Activated CD8-positive, alpha-beta memory T cell treated with anti-CD3 and anti-CD28 coated beads, Interleukin-2, amount 10 ng/mL, durations not matched to agents 7 days and 5 days (primary cell): ENCODE results near the gene ZBTB18. TPM values are rescaled to one million over a fixed set of nuclear protein-coding genes. Genes with fewer than 3 reads are reported as not detected.

Source experiments
- ATAC-seq: fragments of 150-1000 bp; cut with Tn5 transposase; one replicate; pipeline ENCODE4 v1.10.0; 2021; ENCODE audit warnings: moderate library complexity
- CTCF ChIA-PET: fragments of 350-600 bp; sonication (Branson Sonifier 250); formaldehyde crosslinking; loops from one replicate; lab custom pipeline; 2021; ENCODE audit warnings: antibody characterized with exemption; lab: Charles Lee
- DNase-seq: peaks from one replicate; pipeline ENCODE4 v3.0.0-alpha.2; 2020
- H3K27ac Mint-ChIP-seq: one replicate; pipeline ENCODE4 v1.8.0; 2021; ENCODE audit warnings: mild to moderate bottlenecking, mixed read lengths
- H3K27me3 Mint-ChIP-seq: one replicate; pipeline ENCODE4 v1.8.0; 2021; ENCODE audit warnings: mixed read lengths
- H3K36me3 Mint-ChIP-seq: one replicate; pipeline ENCODE4 v1.8.0; 2021; ENCODE audit warnings: mild to moderate bottlenecking, mixed read lengths
- H3K4me1 Mint-ChIP-seq: one replicate; pipeline ENCODE4 v1.8.0; 2021; ENCODE audit warnings: mixed read lengths
- H3K4me3 Mint-ChIP-seq: one replicate; pipeline ENCODE4 v1.8.0; 2021; ENCODE audit warnings: mild to moderate bottlenecking, moderate library complexity, mixed read lengths
- H3K9me3 Mint-ChIP-seq: one replicate; pipeline ENCODE4 v1.8.0; 2022; ENCODE audit warnings: low read depth, mixed read lengths
- total RNA-seq, 2 experiments: library from RNA; stranded (reverse); gene quantifications; one replicate each; pipeline ENCODE4 v1.2.3, GENCODE V29; 2021

Gene ZBTB18
- total RNA-seq, 2 experiments from 2014 or later, result 6.3 TPM

DNA sequence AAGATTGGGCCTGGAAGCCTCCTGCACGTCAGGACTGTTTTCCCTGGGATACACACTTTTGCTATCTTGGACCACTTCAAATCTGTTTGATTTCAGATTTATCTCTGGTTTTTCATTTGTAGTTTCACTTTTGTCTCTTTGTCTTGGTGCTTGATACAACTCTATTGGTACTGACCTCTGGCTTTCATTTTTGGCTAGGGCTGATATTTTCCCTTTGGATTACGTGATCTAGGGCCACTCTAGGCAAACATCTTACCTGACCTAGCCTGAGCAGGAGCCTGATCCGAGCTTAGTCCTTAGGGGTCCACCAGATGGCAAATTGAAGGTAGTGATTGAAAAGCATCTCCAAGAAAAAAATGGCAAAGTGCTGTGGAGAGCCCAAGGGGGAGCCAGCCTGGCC is 39.6 kb downstream of the ZBTB18 start:
- Mint-ChIP-seq H3K9me3 (no peaks in the 10 kb centered on the region), H3K4me1 (no peaks in the 10 kb centered on the region), H3K36me3 (no peaks in the 10 kb centered on the region), H3K4me3 (no peak overlapping the region), H3K27ac (no peak overlapping the region), H3K27me3 (peaks cover 3% of the 10 kb centered on the region)
- CTCF ChIA-PET, result interaction anchor here (0.6 kb wide), 1 partner anchor 305 kb away, joined by 4 read pairs; no protein-coding TSS in a partner anchor
- DNase-seq (no peak), ATAC-seq (no peak)

DNA sequence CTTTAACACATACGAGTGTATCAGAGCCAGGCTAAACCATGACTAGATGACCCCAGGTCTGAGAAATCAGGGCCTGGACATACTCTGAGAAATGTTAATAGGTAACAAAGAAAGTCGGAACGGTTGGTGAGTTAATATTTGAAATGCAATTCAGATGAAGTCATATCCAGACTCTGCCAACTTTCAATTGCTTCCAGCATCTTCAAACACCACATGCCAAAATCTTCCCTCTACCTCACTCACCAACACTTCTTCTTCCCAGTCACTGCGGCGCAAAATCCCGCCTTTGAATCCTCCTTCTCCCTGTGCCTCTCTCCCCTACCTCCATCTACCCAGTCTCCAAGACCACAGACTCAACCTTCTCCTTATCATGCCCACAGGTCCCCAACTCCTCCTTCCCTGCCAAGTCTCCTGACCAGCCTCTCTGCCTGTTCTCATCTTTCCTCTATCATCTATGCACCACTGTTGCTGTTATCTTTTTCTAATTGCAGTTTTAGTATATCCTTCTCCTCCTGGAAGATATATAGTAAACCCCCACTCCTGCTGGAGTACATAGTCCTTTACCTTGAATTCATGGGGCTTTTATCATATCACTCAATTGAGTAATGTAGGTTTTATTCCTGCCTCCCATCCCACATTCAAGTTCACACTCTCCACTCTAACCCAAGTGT is 41.3 kb downstream of the ZBTB18 start:
- DNase-seq (no peak), ATAC-seq (no peak)
- no peaks in the 10 kb centered on the region for H3K4me1 Mint-ChIP-seq
- no peak overlapping the region for H3K27ac Mint-ChIP-seq
- no peak overlapping the region for H3K4me3 Mint-ChIP-seq
- no peaks in the 10 kb centered on the region for H3K36me3 Mint-ChIP-seq
- H3K27me3 Mint-ChIP-seq, result peaks cover 3% of the 10 kb centered on the region
- CTCF ChIA-PET, result no interaction called here
- H3K9me3 Mint-ChIP-seq, result no peaks in the 10 kb centered on the region

DNA sequence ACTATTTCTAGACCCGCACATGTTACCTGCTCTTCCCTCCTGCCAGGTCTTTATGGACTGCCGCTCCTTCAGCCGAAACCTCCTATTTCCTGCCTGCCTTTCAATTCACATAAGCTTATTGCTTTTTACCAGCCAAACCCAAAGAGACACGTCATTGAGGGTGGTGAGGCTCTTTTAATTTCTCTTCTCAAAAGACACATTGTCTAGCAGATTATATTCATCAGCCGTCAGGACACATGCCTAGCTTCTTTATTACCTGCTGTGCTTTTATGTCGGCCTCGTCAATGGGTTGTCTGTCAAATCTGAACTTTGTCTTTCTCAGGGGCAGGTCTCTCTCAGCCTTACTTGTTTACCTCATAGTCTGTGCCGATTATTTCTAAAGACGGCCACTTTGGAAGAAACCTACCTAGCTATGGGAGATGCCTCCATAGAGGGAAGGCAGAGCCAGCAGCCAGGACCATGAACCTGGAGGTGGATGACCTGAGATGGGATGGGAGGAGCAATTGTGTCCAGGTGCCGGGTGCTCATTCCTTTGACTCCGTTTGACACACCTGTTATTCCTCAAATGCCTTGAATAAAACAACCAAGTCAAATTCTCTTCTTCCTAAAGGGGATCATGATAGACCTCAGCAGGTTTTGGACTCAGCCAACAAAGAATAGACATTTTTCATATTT is 42.0 kb downstream of the ZBTB18 start:
- CTCF ChIA-PET, result no interaction called here

DNA sequence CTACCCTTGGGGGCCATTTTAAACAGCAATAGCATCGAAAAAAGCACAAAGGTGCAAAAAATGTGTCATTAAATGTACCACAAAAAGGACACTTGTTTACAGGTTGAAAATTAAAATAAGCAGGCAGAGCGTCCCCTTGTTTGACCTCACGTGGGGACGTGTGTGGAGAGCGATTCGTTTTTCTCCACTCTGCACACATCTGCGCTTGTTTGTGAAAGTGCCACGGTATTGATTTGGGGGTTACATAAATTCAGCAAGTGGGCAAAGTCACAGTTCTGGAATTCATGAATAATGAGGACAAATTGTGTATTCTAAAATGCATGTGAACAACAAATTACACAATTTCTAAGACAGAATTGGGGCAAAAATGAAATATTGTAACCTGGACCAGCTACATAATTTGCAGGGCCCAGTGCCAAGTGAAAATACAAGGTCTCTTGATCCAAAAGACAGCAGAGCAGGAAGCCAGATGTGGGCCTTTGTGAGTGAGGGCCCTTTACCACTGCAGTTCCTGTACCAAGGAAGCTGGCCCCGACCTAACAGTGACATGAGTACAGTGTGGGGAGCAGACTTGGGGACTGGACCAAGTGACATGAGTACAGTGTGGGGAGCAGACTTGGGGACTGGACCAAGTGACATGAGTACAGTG is 43.9 kb downstream of the ZBTB18 start:
- no peaks in the 10 kb centered on the region for H3K36me3 Mint-ChIP-seq
- no peak for DNase-seq
- H3K27ac Mint-ChIP-seq, result no peak overlapping the region
- no peaks in the 10 kb centered on the region for H3K4me1 Mint-ChIP-seq
- ATAC-seq, result no peak
- H3K4me3 Mint-ChIP-seq, result no peak overlapping the region
- no peaks in the 10 kb centered on the region for H3K9me3 Mint-ChIP-seq
- CTCF ChIA-PET, result no interaction called here
- peaks cover 11% of the 10 kb centered on the region for H3K27me3 Mint-ChIP-seq

More for the DNA sequence above, 42.0 kb downstream of the ZBTB18 start:
- H3K27ac Mint-ChIP-seq, result no peak overlapping the region
- no peaks in the 10 kb centered on the region for H3K9me3 Mint-ChIP-seq
- ATAC-seq (no peak), DNase-seq (no peak)
- H3K27me3 Mint-ChIP-seq, result peaks cover 3% of the 10 kb centered on the region
- no peaks in the 10 kb centered on the region for H3K4me1 Mint-ChIP-seq
- H3K4me3 Mint-ChIP-seq, result no peak overlapping the region
- H3K36me3 Mint-ChIP-seq, result no peaks in the 10 kb centered on the region

DNA sequence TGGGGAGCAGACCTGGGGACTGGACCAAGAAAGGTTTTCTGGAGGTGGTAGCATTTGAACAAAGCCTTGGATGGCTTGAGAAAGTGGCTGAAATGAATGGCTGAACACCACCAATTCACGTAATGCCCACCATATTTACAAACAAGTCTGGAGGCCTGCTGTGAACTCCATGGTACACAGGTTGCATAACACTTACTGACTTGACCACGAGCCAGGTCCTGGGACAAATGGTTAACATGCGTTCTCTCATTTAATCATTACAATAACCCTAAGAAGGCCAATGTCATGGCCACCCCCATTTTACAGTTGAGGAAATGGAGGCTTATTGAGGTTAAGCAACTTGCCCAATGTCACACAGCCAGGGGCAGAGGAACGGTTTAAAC is 44.4 kb downstream of the ZBTB18 start:
- Mint-ChIP-seq H3K4me3 (no peak overlapping the region), H3K4me1 (no peaks in the 10 kb centered on the region), H3K36me3 (no peaks in the 10 kb centered on the region), H3K27me3 (peaks cover 15% of the 10 kb centered on the region), H3K9me3 (no peaks in the 10 kb centered on the region), H3K27ac (no peak overlapping the region)
- no peak for ATAC-seq
- CTCF ChIA-PET, result no interaction called here
- DNase-seq, result no peak

DNA sequence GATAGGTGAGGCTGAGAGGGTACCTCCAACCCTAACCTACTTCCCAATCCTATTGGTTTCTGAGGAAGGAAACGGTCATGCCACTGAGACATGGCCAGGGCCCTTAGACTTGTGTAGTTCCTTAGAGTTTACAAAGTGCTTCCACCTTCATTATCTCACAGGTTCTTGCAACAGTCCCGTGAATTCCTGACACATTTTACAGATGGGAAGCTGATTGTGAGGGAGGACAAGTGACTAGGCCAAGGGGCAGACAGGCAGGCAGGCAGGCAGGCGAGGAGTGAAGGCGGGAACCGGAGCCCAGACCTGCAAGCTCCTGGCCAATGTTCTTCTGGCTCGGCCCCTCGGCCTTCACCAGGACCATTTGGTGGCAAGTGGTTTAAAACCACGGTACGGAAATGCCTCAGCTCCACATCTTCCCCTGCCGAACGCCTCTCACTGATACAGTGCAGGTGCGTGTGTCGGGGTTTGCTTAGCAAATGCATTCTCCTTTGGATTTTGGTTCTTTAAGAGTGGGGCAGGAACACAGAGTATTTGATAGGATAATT is 45.1 kb downstream of the ZBTB18 start:
- Mint-ChIP-seq H3K4me3 (no peak overlapping the region), H3K27me3 (peaks cover 21% of the 10 kb centered on the region), H3K9me3 (no peaks in the 10 kb centered on the region), H3K4me1 (peaks cover 5% of the 10 kb centered on the region), H3K36me3 (no peaks in the 10 kb centered on the region), H3K27ac (no peak overlapping the region)
- DNase-seq (no peak), ATAC-seq (no peak)
- CTCF ChIA-PET, result no interaction called here

DNA sequence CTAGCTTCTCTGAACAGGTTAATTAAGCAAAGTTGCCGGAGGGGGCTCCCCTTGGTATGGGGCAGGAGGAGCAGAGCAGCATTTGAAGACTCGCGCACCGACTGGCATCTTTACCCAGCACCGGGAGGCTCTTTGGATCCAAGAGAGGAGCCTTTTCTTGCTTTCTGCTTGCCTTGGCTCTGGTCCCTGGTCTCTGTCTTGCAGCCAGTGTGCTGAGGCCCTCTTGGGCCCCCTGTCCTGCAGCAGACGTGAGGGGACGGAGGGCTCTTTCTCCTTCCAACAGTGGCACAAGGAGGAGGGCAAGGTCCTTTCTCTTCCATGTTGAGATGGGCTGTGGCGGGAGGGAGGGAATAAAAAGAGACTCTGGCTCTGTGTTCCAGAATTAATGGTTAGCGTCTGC is 45.6 kb downstream of the ZBTB18 start:
- no peak overlapping the region for H3K4me3 Mint-ChIP-seq
- CTCF ChIA-PET, result no interaction called here
- no peaks in the 10 kb centered on the region for H3K36me3 Mint-ChIP-seq
- DNase-seq, result no peak
- H3K27me3 Mint-ChIP-seq, result peaks cover 24% of the 10 kb centered on the region
- H3K4me1 Mint-ChIP-seq, result peaks cover 5% of the 10 kb centered on the region
- no peaks in the 10 kb centered on the region for H3K9me3 Mint-ChIP-seq
- H3K27ac Mint-ChIP-seq, result no peak overlapping the region
- ATAC-seq, result no peak

DNA sequence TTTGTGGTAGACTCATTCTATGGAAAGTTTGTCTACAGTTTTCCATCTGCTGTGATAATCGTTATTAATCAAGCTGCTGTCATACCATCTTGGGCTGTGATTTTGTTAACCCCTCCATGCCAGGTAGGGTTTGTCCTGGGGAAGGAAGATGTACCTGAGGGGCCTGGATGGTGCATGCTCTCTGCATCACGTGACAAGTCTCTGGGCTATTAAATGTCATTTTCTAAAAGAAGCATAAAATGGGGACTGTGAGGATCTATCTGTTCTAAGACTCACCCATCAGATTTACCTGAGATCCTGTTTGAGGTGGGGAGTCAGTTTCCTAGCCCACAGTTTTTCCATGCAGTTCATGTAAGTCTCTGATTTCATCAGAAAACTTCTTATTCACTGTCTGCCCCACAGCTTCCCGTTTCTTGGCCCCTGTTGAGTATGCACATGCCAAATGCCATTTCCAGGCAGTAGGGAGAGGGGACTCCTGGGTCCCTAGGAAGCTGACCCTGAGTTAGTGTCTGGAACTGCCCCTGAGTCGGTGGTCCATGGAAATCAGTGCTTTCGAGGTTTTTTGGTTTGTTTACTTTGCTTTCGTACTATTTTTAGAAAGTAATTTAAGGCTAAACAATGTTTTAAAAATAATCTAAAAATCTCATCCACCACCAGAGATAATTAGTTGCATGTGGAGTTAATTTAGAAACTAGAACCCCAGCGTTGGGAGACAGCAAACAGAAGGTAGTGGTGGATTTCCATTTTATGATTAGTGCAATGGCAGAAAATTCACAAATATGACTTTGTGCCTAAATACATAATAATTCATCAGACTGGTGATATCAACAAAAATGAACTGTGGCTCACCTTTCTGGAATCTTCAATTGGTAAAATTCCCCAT is 46.7 kb downstream of the ZBTB18 start:
- peaks cover 5% of the 10 kb centered on the region for H3K4me1 Mint-ChIP-seq
- no peak overlapping the region for H3K27ac Mint-ChIP-seq
- CTCF ChIA-PET, result no interaction called here
- no peaks in the 10 kb centered on the region for H3K36me3 Mint-ChIP-seq
- no peaks in the 10 kb centered on the region for H3K9me3 Mint-ChIP-seq
- ATAC-seq (no peak), DNase-seq (no peak)
- H3K4me3 Mint-ChIP-seq, result no peak overlapping the region
- H3K27me3 Mint-ChIP-seq, result peaks cover 24% of the 10 kb centered on the region

DNA sequence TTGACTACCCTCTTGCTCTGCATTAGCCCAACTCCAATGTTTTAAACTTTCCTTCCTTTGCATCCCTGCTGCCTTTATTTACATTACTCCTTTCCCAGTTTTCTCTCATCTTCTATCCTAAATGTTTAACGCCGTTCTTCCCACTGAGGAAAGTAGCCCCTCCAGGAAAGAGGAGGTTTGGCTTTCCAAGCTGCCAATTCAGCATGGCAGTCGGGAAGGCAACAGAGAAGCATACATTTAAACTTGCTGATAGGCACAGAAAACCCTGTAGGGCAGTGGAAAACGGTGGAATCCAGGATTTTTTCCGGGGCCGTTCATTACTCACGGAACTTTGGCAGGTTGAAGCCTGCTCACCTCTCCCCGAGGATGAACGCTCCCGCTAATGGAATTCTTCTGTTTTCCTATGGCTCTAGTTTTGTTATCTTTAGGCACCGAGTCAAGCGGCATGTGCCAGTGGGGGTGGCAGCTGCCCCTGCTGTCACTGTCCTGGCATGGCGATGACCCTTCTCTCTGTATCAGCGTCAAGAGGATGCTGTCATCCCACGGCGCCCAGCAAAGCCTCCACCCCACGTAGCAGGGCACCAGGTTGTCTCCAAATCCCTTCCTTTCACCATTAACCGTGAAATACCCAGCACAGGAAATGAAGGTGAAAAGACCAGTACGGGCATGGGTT is 48.3 kb downstream of the ZBTB18 start:
- Mint-ChIP-seq H3K27ac (no peak overlapping the region), H3K4me3 (no peak overlapping the region), H3K4me1 (peaks cover 5% of the 10 kb centered on the region), H3K9me3 (no peaks in the 10 kb centered on the region), H3K27me3 (peaks cover 24% of the 10 kb centered on the region), H3K36me3 (no peaks in the 10 kb centered on the region)
- CTCF ChIA-PET, result no interaction called here
- ATAC-seq (no peak), DNase-seq (no peak)

DNA sequence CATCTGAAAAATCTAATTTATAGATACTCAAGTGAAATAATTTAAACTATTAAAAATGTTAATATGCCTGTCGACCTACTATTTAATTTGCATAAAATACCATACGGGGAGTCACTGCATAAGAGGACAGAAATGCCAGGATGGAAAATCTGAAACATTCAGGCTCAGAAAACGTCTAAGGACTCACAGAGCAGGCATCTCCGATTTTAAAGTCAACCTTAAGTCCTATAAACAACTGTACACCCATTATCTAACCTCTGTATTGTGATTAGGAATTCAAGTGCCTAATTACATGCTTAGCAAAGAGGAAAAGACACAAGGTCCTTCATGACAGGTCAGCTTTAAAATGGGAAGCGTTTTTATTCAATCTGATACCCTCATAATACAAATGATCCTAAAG is 49.2 kb downstream of the ZBTB18 start:
- Mint-ChIP-seq H3K36me3 (no peaks in the 10 kb centered on the region), H3K9me3 (no peaks in the 10 kb centered on the region), H3K27ac (no peak overlapping the region), H3K27me3 (peaks cover 24% of the 10 kb centered on the region), H3K4me1 (peaks cover 5% of the 10 kb centered on the region), H3K4me3 (no peak overlapping the region)
- DNase-seq, result no peak
- no peak for ATAC-seq
- CTCF ChIA-PET, result no interaction called here

DNA sequence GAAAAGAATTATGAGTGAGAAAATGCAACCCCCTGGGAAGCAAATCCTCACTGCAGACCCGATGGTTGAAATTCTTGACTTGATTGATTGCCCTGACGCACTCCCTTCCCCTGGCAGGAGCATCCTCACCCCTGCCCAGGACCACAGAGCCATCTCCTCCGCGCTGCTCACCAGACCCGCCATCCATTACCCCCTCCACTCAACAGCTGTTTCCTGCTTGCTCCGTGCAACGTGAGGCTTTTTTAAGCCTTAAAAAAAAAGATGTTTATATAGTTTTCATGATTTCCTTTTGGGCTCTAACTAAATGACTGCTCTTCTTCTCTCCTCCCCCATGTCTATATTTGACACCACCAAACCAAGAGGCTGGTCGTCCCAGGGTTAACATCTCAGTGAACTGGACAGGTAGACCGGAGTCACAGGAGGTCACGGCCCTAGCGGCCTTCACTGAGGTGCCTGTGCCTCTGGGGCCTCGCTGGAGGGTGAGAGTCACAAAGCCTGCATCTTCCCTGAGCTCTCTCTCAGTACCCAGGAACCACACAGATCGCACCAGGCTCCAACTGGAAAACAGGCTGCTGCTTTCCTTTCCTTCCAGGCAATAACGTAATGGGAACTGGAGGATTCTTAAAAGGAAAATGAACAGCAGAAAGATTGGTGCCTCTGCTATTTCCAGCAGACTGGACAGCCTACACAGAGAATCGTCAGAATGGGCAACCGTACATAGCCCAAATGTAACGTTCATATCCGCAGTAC is 49.8 kb downstream of the ZBTB18 start:
- H3K36me3 Mint-ChIP-seq, result no peaks in the 10 kb centered on the region
- CTCF ChIA-PET, result no interaction called here
- ATAC-seq, result no peak

DNA sequence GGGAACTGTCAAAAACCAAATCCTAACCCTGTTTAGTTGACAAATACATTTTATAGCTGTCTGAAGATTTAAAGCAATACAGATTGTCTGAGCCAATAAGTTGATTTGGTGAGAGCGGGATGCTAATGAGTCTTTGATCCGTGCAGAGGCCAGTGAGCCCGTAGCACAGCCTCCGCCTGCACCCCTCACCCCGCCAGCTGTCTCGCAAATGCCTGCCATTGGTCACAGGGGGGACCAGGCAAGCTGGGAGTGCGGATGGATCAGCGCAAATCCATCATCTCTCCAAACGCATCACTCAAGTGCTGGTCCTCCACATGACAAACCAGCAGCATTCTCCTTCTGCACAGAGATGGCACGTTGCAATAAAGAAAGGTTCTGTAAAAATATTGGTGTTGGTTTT is 51.0 kb downstream of the ZBTB18 start:
- H3K9me3 Mint-ChIP-seq, result no peaks in the 10 kb centered on the region
- no peak overlapping the region for H3K27ac Mint-ChIP-seq
- no peak overlapping the region for H3K4me3 Mint-ChIP-seq
- CTCF ChIA-PET, result no interaction called here
- peaks cover 33% of the 10 kb centered on the region for H3K27me3 Mint-ChIP-seq
- DNase-seq (no peak), ATAC-seq (no peak)
- peaks cover 5% of the 10 kb centered on the region for H3K4me1 Mint-ChIP-seq
- H3K36me3 Mint-ChIP-seq, result no peaks in the 10 kb centered on the region

More for the DNA sequence above, 49.8 kb downstream of the ZBTB18 start:
- Mint-ChIP-seq H3K27me3 (peaks cover 29% of the 10 kb centered on the region), H3K27ac (no peak overlapping the region), H3K4me3 (no peak overlapping the region), H3K4me1 (peaks cover 5% of the 10 kb centered on the region), H3K9me3 (no peaks in the 10 kb centered on the region)
- DNase-seq, result no peak
